GM19438 (cell line): ENCODE measurements around the gene CTNNBIP1.

Experiments
- ATAC-seq: cut with Tn5 transposase; IDR thresholded peaks from one replicate; pipeline ENCODE4 v1.9.1; 2021; ENCODE audit warnings: low read depth; ENCODE audit not compliant: unreplicated experiment

The CTNNBIP1 gene

DNA sequence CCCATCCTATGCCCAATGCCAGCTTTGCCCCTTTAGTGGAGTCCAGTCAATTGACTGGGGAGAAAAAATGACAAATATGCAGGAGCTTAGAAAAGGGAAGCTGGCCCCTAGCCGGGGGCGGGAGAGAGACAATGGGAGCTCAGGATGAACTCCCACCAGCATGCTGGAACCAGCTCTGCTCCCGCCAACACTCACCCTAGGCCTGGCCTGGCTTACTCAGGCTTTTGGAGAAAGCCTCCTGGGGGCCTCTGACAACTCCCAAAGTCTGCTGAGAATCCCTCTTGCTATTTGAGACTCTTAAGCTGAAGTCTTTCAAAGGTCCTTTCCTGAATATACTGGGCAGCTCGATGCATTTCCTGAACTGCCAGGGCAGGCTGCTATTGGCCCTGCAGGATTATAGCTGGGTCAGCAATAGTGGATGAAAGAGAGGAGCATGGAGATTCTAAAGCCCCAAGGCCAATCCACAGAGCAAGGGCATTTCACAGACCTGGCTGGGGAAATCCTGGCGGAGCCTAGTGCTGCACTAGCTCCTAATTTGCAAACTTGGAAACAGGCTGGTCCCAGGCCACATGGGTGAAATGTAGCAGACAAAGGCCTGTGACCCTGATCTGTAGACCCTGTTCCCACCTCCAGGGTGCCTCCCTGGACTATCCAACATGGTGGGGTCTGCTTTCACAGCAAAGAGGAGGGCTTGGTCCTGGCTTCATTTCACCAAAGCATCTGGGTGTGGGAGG, 50.6 kb downstream of the CTNNBIP1 start:
- ATAC-seq = no peak

DNA sequence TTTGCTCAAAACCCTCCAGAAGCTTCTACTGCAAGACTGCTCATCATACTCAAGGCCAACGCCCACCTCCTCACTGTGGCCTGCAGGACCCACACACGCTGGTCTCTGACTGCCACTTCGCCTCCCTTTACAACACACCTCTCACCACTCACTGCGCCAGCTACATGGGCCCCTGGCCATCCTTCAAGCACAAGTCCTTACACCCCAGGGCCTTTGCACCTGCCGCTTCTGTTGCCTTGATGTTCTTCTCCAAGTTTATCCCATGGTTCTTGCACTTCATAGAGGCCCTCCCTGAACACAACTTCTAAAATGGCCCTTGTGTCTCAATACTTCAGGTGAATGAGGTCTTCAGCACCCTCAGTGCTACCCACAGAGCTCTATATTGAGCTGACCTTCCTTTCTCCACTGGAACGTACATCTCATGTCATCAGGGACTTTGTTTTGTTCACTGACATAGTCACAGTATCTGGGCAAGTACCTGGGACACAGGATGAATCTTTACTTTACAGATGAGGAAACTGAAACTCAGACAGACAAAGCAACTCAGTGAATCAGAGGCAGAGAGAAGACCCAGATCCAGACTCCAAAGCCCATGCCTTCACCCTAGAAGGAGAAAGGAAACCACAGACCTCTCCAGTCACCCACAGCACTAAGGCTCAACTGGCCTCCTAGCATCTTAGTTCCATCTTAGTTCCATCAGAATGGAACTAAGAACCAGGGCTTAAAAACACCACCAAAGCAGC, 51.6 kb downstream of the CTNNBIP1 start:
- ATAC-seq = no peak

DNA sequence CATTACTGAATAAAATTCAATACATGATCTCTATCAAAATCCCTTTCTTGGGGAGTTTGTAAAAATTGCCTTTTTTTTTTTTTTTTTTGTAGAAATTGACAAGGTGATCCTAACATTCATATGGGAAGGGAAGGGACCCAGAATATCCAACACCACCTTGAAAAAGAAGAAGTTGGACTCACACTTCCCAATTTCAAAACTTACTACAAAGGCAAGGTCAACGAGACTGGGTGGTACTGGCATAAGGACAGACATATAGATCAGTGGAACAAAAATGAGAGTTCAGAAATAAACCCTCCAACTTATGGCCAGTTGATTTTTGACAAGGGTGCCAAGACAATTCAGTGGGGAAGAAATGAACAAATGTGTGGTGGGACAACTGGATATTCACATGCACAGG, 54.9 kb downstream of the CTNNBIP1 start:
- no peak for ATAC-seq

DNA sequence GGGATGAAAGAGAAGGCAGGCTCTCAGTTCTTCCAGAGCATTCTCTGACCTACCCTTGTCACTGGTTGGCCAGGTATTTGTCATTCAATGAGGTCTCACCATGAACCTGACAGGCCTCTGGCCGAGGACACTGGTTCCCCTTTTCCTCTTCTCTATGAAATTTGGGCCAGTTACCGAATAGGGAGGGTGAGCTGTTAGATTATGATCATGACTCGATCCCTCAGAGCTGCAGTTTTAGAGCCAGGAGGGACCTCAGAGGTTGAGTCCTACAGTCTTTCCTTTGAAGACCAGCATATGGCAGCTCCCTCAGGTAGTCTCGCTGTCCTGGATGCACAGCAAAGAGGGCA, 56.8 kb downstream of the CTNNBIP1 start:
- no peak for ATAC-seq

DNA sequence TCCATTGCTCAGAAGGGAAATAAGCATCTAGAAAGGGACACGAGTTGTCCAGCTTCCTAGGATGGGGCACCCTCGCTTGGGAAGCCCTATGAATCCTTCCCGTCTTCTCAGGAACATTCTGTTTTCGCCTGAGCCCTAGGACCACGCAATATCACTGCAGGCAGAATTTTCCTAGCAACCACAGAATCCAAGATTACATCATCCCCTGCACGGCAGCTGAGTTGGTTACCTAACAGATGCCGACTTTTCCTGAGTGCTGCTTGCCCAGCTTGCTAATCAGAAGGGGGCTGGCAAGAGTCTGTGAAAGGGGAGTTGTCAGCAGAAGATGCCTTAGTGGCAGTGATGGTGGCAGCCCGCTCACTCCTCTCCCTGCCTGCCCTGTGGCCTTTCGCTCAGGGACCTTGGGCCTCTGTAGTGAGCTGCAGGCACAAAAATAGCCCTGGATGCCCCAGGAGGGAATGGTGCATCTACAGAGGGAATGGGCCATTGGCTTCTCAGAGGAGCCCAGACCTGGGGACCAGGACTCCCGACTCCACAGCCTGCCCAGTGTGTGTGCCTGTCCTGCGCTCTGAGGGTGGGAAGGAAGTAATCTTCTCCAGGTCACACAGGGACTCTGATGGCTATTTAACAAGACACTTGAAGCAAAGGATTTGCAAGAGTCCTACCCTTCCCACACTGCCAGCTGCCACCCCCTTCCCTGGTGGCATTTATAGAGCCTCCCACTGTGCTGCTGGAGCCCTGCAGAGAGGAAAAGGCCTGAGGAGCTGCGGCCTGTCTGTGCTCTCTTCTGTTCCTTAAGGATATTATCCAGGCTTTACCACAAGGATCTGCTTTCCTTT, 57.4 kb downstream of the CTNNBIP1 start:
- ATAC-seq = no peak

DNA sequence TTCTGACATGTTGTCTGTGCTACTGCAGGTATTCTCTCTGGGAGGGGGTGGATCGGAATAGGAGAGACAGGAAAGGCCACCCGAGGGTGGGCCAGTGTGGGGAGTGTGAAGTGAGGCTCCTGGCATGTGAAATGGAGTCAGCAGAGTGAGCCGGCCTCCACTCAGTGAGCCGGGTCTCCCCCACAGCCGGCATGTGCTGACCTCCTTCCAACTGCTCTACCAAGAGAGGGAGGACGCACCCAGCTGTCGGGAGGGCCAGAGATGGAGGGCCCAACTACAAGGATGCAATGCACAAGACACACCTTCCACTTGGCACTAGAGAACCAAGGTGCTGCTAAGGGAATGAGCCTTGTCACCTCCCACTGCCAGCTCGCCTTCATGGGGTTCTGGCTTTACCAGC, 58.1 kb downstream of the CTNNBIP1 start:
- ATAC-seq = no peak

DNA sequence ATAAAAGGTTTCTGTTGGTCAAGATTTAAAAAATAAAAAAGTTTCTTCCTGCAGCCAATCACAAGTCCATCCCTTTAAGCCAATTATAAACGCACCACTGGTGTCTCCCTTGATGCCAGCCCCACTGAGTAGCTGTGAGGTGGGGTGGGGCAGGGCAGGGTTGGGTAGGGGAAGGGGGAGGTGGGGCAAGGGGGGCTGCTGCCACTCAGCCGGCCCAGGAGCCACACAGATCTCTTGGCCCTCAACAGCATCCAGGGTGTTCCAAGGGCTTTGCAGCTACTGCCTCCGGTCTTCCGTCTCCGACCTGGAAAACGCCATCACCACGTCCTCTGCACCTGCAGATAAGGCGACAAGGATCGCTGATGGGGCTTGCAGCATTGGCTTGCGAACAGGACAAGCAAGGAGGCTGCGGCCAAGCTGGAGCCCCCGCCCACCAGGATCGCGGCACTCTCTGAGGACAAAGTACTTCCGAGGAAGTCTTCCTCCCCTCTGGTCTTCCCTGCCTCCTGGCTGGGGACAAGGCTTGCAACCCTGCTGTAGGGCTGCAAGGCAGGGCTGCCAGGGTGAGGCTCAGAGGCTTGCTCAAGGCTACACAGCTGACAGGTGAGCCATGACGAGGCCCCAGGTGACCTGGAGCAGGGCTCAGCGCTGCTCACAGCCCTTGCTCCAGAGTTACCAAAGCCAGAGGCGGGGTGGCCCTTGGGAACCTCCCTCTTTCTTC, 59.5 kb downstream of the CTNNBIP1 start:
- ATAC-seq = no peak

DNA sequence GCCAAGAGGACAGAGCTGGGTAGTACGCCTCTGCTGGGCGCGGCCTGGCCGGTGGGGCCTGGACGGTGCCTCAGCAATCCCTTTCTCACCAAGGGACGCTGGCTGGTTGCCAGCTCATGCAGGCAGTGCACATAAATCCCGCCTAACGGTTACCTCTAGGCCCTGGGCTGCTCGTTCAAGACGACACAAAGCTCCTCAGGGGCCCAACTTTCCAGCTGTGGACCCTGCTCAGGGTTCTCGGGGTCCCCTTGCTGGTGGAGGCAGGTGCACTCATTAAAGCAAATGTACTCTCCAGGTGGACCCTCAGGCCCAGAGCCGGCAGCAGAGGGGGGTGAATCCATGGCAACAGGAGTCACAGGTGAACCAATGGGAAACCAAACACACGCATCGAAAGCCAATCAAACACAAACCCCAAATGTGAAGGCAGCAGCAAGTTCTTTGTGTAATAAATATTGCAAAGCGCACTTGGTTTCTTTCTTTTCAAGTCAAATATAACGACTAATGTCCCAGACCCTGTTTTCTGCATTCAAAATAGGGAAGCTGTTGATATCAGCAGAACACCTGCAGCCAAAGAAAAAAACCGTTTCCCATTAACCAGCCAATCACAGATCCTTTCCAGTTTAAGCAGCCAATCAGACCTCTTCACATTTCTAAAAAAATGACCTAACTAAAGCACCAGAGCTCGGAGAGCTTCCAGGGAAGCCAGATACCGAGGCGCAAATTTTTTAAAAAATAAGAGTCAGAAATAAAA, 60.2 kb downstream of the CTNNBIP1 start:
- ATAC-seq = no peak

DNA sequence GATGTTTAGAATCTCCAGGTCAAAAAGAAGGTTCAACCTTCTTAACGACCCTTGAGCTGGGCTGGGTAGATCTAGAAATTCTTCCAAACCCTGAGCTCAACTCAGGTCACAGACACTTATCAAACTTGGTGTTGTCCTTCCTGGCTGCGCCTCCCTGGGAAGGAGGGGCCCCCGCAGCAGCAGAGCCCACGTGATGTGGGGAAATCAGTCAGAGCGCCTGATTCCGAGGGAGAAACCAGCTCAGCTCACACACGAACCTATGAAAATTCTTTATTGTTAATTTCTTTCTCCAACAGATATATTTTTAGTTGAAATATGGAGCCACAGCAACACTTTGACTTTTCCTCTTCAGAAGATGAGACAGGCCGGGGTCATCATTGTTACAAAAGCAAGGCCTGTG, 62.0 kb downstream of the CTNNBIP1 start:
- ATAC-seq = no peak

DNA sequence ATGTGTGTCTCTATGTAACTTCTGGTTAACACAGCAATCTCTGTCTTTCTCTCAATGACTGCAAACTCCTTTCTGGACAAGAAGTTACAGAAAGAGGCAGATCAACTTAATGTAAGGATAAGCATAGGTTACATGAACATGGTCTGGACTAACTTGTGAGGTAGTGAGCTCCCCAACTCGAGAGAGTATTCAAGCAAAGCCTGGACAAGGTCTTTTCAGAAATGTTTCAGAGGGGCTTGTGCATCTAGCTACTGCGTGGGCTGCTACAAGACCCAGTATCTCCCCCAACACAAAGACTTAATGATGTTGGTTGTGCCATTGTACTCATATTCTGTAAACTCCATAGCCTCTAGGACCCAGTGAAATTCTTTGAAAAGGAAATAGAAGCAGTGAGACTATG, 62.8 kb downstream of the CTNNBIP1 start:
- no peak for ATAC-seq

DNA sequence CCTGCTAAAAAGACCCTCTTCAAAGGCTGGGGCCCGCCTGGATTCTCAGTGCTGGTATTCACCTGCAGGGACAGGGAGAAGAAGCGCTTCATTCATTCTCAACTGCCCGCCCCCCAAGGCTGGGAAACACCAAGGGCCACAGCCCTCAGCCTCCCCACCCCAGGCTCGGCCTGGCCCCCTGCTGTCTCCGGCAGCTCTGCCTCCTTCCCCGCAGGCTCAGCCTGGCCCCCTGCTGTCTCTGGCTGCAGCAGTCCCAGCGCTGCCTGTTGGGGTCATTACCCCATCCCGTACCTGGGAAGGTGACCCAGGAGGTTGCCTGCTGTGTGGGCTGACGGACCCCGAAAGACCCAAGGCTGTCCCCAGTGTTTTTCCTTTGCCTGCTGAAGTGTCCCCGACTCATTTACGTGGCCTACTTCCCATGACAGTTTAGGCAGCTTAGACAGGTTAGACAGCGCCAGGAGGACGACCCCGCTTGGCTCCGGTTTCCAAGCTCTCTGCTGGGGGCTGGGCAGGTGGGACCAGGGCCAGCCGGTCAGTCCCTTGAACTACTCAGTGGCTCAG, 63.4 kb downstream of the CTNNBIP1 start:
- no peak for ATAC-seq

DNA sequence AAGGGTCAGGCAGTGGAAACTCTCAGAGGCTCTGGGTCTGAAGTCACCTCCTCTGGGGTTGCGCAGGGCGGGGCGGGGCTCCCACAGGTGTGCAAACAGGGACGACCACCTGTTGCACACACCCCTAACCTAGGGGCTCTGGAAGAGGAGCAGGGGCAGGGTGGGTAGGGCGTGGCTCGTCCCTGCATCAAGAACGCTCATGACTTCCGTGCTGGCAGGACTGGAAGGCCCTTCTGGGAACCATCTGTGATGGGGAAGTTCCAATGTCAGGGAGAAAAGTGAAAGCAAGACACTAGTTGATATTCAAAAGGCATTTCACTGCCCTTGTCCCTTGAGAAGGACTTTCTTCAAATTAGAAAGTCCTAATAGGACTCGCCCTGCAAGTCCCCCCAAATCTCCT, 64.2 kb downstream of the CTNNBIP1 start:
- no peak for ATAC-seq

DNA sequence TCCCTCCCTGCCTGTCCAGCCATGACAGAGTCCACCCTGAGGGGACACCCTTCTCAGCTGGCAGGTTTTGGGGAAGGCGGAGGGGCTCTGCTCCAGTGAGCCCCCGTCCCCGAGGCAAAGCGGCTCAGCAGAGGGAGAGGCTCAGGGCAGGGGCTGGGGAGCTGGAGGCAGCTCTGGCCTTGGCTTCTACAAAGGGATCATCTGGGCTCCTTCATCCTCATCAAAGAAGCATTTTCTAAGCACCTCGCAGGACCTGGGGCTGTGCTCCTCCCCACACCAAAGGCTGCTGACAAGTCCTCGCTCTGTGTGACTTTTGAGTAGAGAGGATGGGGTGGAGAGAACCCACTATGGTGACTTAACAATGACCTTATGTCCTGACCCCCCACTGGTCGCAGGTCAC, 65.3 kb downstream of the CTNNBIP1 start:
- ATAC-seq = no peak

DNA sequence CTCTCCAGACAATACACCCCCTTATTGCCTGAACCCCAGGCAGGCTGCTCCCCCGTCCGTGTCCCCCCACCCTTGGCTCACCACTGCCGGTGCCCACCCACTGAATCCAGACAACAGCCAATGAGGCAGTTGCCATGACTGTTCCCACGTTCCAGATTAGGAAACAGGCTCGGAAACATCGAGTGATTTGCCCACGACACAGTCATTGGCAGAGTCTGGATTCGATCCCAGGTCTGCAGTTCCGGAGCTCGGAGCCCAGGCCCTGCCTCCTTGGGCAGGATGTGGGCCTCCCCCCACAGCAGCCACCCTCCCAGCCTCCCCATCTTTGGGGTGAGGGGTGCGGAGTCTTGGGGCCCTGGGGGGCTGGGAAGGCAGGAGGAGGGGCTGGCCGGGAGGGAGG, 66.0 kb downstream of the CTNNBIP1 start:
- no peak for ATAC-seq

DNA sequence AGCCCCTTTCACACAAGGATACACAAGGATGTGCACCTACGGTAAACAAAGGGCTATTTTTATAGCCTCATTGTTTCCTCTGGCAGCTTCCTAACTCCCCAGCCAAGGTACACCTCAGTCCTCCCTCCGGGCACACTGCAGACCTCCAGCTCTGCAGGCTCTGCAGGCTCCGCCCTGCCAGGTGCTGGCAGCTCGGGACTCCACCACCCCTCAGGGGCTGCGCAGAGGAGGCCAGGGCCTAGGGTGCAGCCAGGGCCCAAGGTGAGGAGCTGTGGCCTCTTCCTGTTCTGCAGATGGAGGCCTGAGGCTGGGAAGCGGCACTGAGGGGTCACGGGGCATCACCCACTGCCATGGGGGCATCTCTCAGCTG, 66.5 kb downstream of the CTNNBIP1 start:
- no peak for ATAC-seq

DNA sequence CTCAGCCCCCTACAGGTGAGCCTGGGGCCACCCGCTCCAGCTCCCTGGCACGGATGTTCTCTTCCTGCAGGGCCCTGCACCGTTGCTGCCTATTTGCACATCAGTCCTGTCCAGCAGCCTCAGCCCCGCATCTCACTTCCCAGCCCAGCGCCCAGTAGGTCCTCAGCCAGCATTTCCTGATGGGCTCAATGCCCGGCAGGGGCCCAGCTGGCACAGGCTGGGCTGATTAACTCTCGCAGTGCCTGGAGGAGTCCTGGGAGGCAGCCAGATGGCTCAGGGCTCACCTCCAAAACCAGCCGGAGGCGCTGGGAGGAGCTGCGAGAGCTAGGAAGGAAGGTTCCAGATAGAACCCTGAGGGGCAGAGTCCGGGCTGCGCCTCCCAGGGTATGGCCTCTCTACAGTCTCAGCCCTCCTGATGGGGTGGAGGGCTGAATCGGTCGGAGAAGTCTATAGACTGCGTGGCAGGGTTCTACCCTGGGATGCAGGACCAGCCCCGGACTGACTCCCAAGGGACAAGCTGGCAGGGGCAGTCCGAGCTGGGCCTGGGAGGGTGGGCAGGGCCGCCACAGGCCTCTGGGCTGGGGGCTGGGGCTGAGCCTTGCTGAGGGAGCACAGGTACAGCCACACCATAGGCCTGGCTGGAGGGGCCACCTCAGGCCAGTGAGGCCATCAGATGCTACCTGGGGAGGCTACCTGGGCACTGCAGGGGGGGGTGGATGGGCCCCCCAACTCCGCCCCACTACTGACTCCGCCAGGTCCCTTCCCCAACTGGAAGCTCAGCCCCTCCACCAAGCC, 67.1 kb downstream of the CTNNBIP1 start:
- ATAC-seq = no peak

DNA sequence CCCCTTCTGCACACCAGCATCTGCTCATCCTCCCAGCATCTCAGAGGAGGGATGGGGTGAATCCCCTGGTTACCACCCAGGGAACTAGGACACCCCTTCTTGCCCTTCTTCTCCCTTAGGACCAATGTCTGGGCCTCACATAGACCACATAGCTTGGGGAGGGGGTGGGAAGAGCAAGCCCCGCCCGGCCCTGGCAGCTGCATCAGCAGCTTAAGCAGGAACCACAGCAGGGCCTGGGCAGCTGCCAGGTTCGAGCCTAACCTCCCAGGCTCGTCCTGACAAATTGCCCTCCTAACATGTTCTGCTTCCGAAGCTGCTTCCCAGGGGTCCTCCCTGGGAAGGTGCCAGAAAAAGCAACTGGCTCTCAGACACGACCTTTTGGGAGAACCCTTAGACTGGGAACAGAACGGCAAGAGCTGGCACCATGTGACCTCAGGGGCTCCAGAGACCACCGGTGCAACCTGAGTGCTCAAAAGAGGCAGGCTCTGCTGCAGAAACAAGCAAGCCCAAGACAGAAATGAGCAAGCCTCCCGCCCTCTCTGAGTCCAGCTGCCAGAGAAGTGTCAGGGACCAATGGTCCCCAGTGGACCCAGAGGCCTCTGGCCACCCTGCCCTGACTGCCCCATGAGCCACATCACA, 67.9 kb downstream of the CTNNBIP1 start:
- no peak for ATAC-seq

DNA sequence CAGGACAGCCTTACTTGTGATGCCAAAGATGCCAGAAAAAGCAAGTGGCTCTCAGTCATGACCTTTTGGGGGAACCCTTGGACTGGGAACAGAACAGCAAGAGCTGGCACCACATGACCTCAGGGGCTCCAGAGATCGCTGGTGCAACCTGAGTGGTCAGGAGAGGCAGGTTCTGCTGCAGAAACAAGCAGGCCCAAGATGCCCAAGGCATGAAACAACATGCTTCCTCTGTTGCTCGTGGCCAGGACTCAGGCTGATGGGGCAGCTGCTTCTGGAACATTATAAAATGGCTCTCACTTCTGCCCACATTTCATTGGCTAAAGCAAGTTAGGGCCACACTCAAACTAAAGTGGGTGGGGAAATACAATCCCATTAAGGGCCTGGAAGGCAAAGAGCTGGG, 68.6 kb downstream of the CTNNBIP1 start:
- ATAC-seq = no peak

DNA sequence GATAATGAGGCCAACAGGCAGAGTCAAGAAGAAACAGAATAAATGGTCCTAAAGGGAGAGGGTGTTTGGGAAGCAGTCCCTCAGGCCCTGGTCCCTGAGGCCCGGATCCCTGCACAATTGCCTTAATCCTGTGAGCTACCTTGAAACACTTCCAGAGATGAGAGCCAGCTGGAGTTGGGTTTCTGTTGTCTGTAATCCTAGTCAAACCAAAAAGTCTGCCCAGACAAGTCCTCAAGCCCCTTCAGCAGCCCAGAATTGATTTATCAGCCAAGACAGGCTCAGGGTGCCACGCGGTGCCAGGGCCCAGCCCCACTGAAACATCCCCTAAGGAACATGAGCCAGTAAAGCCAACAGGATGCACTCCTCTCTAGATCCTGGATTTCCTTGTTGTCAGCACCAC, 69.9 kb downstream of the CTNNBIP1 start:
- ATAC-seq = no peak
